Activated CD4-positive, alpha-beta T cell treated with anti-CD3 and anti-CD28 coated beads for 36 hours (primary cell): Measurements from ENCODE around the gene DLL1. TPM values are rescaled to one million over a fixed set of nuclear protein-coding genes. Genes with fewer than 3 reads are reported as not detected.

ENCODE experiments used
- ATAC-seq: fragments of 200-7000 bp; cut with Tn5 transposase; one replicate; pipeline ENCODE4 v1.10.0; 2021; ENCODE audit warnings: mild to moderate bottlenecking, moderate library complexity
- CTCF ChIA-PET: fragments of 350-600 bp; sonication (Branson Sonifier 250); formaldehyde crosslinking; loops from one replicate; lab custom pipeline; 2021; ENCODE audit warnings: antibody characterized with exemption; lab: Charles Lee
- POLR2A ChIA-PET: fragments of 350-600 bp; sonication (Branson Sonifier 250); formaldehyde crosslinking; loops from one replicate; lab custom pipeline; 2021; ENCODE audit warnings: antibody characterized with exemption, inconsistent platforms; lab: Charles Lee
- DNase-seq: peaks from one replicate; pipeline ENCODE4 v3.0.0-alpha.2; 2020
- H3K27ac Mint-ChIP-seq: one replicate; pipeline ENCODE4 v1.8.0; 2021; ENCODE audit warnings: mixed read lengths
- H3K27me3 Mint-ChIP-seq: one replicate; pipeline ENCODE4 v1.8.0; 2021; ENCODE audit warnings: mixed read lengths
- H3K36me3 Mint-ChIP-seq: one replicate; pipeline ENCODE4 v1.8.0; 2021; ENCODE audit warnings: low read depth, mixed read lengths
- H3K4me1 Mint-ChIP-seq: one replicate; pipeline ENCODE4 v1.8.0; 2021; ENCODE audit warnings: mixed read lengths
- H3K4me3 Mint-ChIP-seq: one replicate; pipeline ENCODE4 v1.8.0; 2021; ENCODE audit warnings: mild to moderate bottlenecking, moderate library complexity, mixed read lengths
- H3K9me3 Mint-ChIP-seq: one replicate; pipeline ENCODE4 v1.8.0; 2021; ENCODE audit warnings: low read depth, mixed read lengths
- intact Hi-C, 2 experiments: fragments of 100-400 bp; cut with DNase I in 1 of 2; cut with micrococcal nuclease in 1 of 2; formaldehyde crosslinking; loops; one replicate each; pipeline versions ENCODE4 v1.14.2 to v1.15.1; 2022 to 2024; cut with DNase I, micrococcal nuclease
- total RNA-seq, 2 experiments: library from RNA; stranded (reverse); gene quantifications; one replicate each; pipeline ENCODE4 v1.2.3, GENCODE V29; 2021

The DLL1 gene
- total RNA-seq, 2 experiments from 2014 or later: 0.54 to 0.91 TPM

- H3K9me3 Mint-ChIP-seq: peaks cover 5% of the 10 kb centered on the region
- H3K27me3 Mint-ChIP-seq: peaks cover 3% of the 10 kb centered on the region
- H3K36me3 Mint-ChIP-seq: peaks cover 3% of the 10 kb centered on the region
- ChIA-PET CTCF (interaction anchor here (0.8 kb wide), 1 partner anchor 504 kb away, joined by 4 read pairs; no protein-coding TSS in a partner anchor), POLR2A (no interaction called here)
- intact Hi-C loops: loop anchor here in 1 of 2 experiments (2.0 kb wide), 1 partner anchor 34 kb away; the partner anchor contains the start of gene FAM120B
- H3K4me1 Mint-ChIP-seq: peaks cover 19% of the 10 kb centered on the region
- DNase-seq: no peak
- H3K27ac Mint-ChIP-seq: no peak overlapping the region
- ATAC-seq: no peak
- H3K4me3 Mint-ChIP-seq: no peak overlapping the region
These were observed 17.7 kb downstream of the DLL1 start for GRCh38 chr6:170273191-170273590.

DNA sequence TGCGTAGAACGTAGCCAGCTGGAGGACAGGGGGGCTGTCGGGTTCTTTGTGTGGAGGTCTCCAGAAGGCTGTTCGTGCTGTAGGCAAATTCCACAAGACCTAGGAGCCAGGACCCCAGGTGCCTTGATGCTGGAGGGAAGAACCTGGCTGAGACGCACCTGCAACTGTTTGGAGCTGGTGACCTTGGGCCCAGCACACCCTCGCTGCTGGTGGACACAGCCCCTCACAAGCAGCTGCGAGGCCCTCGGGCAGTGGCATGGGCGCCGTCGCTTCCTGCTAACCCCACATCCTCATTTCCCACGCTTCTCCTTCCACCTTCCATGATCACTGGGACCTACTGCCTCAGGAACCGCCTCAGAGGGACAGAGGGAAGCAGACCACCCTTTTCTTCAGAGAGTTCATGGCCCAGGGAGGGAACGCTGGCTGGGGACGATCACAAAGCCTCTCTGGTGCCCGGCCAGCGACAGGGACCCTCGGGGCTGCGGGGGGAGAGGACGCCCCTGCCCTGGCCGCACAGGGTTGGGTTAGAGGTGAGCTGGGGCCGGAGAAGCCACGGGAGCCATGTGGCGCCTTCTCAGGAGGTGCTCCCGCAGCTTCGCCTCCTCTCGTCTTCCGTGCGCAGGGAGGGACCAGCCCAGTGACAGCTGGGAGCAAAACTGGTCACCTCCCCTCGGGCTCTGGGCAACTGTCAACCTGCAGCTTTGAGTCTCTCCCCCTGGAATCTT lies 18.4 kb downstream of the DLL1 start:
- Mint-ChIP-seq H3K36me3 (peaks cover 3% of the 10 kb centered on the region), H3K4me3 (peak overlapping the region; percentile 66), H3K27me3 (peaks cover 3% of the 10 kb centered on the region), H3K9me3 (peaks cover 5% of the 10 kb centered on the region), H3K4me1 (peaks cover 14% of the 10 kb centered on the region), H3K27ac (peak overlapping the region; percentile 83)
- DNase-seq (no peak), ATAC-seq (no peak)
- intact Hi-C loops: loop anchor here (1.0 to 2.0 kb wide), 3 partner anchors 20 to 34 kb away; partner anchors contain the start of gene FAM120B (in 2 of the 2)
- CTCF ChIA-PET: interaction anchor here (1.4 kb wide), 1 partner anchor 22 kb away, joined by 4 read pairs; no protein-coding TSS in a partner anchor
- POLR2A ChIA-PET: interaction anchor here (0.6 kb wide), 1 partner anchor 32 kb away, joined by 4 read pairs; no protein-coding TSS in a partner anchor

DNA sequence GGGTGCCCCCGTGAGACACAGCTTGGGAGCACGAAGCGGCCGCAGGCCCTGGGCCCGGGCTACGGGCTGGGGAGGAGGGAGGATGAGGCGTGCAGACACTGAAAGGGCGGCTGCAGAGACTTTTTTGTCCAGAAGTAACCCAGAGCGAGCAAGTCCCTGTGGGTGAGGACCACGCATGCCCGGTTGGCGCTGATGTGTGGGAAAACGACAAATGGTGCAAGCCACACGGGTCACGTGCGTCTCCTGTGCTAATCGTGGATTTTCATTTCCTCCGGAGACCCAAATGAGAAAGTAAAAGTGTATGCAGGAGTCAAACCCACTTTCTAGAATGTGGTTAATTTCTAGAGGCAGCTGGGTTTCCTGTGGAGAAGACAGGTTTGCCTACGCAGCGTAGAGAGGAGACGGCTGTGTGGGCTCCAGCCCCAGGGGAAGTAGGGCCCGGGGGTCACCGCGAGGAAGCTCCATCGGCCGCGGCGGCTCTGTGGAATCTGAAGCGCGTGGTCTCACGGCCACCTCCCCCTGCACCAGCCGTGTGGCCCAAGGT lies 19.0 kb downstream of the DLL1 start:
- peaks cover 14% of the 10 kb centered on the region for H3K4me1 Mint-ChIP-seq
- H3K4me3 Mint-ChIP-seq: peak overlapping the region; percentile 66
- peaks cover 3% of the 10 kb centered on the region for H3K36me3 Mint-ChIP-seq
- POLR2A ChIA-PET: interaction anchor here (0.6 kb wide), 1 partner anchor 32 kb away, joined by 4 read pairs; no protein-coding TSS in a partner anchor
- peaks cover 4% of the 10 kb centered on the region for H3K9me3 Mint-ChIP-seq
- ATAC-seq (peak; percentile 95), DNase-seq (peak; percentile 88)
- intact Hi-C loops: loop anchor here (1.0 to 2.0 kb wide), 3 partner anchors 20 to 35 kb away; partner anchors contain the start of gene FAM120B (in 2 of the 2)
- H3K27me3 Mint-ChIP-seq: peaks cover 3% of the 10 kb centered on the region
- CTCF ChIA-PET: interaction anchor here (1.4 kb wide), 1 partner anchor 23 kb away, joined by 4 read pairs; no protein-coding TSS in a partner anchor
- peak overlapping the region; percentile 83 for H3K27ac Mint-ChIP-seq

GRCh38 chr6:170270984-170271593 lies 19.8 kb downstream of the DLL1 start:
- H3K27ac Mint-ChIP-seq: peak overlapping the region; percentile 83

DNA sequence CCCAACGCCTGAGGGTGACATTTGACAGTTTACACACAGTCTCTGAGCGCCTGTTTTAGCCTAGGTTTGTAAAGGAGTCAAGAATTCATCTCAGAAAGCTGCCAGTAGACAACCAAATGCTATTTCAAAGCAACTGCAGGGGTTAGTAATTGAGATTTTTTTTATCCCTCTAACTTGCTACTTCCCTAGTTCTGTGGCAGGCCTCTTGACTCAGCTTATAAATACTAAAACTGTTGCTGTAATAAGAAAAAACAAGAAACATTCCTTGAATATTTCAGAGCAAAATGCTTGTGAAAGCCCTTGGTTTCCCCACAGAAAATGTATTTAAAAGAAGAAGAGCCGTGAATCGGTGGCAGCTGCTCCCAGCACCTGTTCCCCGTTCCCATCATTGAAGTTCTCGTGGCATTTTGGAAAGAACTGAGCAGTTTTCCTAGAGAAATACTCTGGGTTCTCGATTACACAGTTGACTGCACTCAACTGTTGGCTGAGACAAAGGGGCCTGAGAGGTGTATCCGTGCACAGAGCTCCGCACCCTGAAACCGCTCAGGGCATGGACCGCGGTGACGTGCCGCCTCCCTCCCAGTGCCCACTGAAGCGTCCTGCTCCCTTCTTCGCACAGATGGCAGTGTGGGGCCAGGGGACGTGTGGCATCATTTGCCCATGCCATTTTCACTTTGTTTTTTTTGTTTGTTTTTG lies 20.9 kb downstream of the DLL1 start:
- intact Hi-C loops: no loop called here

More at GRCh38 chr6:170270984-170271593, 19.8 kb downstream of the DLL1 start:
- intact Hi-C loops: no loop called here
- peak overlapping the region; percentile 66 for H3K4me3 Mint-ChIP-seq
- H3K36me3 Mint-ChIP-seq: peaks cover 3% of the 10 kb centered on the region
- no peak for DNase-seq
- peaks cover 3% of the 10 kb centered on the region for H3K27me3 Mint-ChIP-seq
- CTCF ChIA-PET: no interaction called here
- POLR2A ChIA-PET: no interaction called here
- ATAC-seq: no peak
- peaks cover 14% of the 10 kb centered on the region for H3K4me1 Mint-ChIP-seq
- H3K9me3 Mint-ChIP-seq: peaks cover 4% of the 10 kb centered on the region

DNA sequence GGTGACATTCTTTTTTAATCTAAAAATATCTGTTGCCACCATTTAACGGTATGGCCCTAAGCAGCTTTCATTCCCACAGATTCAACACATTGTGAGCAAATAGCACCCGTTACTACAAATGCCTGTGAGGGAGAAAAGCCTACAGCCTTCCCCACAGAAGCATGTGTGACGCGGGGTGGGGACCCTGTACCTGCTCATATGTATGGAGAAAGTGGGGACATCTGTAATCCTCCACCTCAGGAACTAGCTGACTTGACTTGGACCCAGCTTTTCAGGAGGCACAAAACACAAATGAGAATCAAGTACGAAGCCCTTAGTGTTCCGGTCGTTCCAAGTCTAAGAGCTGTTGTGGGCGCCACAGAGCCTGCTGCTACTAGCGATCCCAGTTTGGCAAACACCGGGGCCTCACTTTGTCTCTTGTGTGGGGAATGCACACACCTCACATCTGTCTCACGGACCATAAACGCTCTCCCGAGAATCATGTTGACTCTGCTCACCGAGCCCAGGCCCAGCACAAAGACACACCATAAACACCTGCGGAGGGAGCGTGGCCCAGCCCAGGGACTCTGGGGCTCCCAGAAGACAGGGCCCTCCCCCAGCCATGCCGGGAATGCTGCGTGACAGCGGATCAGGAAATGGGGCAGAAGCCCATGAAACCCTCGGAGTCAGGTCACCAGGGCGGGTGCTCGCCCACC lies 21.6 kb downstream of the DLL1 start:
- no peak overlapping the region for H3K4me3 Mint-ChIP-seq
- DNase-seq (no peak), ATAC-seq (no peak)
- H3K36me3 Mint-ChIP-seq: peaks cover 3% of the 10 kb centered on the region
- intact Hi-C loops: no loop called here
- H3K27ac Mint-ChIP-seq: no peak overlapping the region
- POLR2A ChIA-PET: no interaction called here
- peaks cover 3% of the 10 kb centered on the region for H3K27me3 Mint-ChIP-seq
- peaks cover 14% of the 10 kb centered on the region for H3K4me1 Mint-ChIP-seq
- H3K9me3 Mint-ChIP-seq: peaks cover 4% of the 10 kb centered on the region
- CTCF ChIA-PET: no interaction called here

More for the DNA sequence above, 20.9 kb downstream of the DLL1 start:
- CTCF ChIA-PET: no interaction called here
- DNase-seq (no peak), ATAC-seq (no peak)
- Mint-ChIP-seq H3K4me1 (peaks cover 14% of the 10 kb centered on the region), H3K27ac (no peak overlapping the region), H3K4me3 (no peak overlapping the region), H3K36me3 (peaks cover 3% of the 10 kb centered on the region), H3K9me3 (peaks cover 4% of the 10 kb centered on the region), H3K27me3 (peaks cover 3% of the 10 kb centered on the region)
- POLR2A ChIA-PET: no interaction called here

- DNase-seq (no peak), ATAC-seq (no peak)
- Mint-ChIP-seq H3K27me3 (no peaks in the 10 kb centered on the region), H3K4me3 (no peak overlapping the region), H3K9me3 (peaks cover under 1% of the 10 kb centered on the region), H3K36me3 (no peaks in the 10 kb centered on the region), H3K4me1 (peaks cover 14% of the 10 kb centered on the region), H3K27ac (no peak overlapping the region)
- ChIA-PET CTCF (no interaction called here), POLR2A (no interaction called here)
- intact Hi-C loops: no loop called here
These were observed 22.4 kb downstream of the DLL1 start for GRCh38 chr6:170268216-170269129.

GRCh38 chr6:170267688-170268087 lies 23.2 kb downstream of the DLL1 start:
- CTCF ChIA-PET: no interaction called here
- Mint-ChIP-seq H3K4me1 (peaks cover 12% of the 10 kb centered on the region), H3K27ac (no peak overlapping the region), H3K9me3 (no peaks in the 10 kb centered on the region), H3K36me3 (no peaks in the 10 kb centered on the region), H3K27me3 (peaks cover 3% of the 10 kb centered on the region), H3K4me3 (no peak overlapping the region)
- DNase-seq (no peak), ATAC-seq (no peak)
- POLR2A ChIA-PET: no interaction called here
- intact Hi-C loops: no loop called here

DNA sequence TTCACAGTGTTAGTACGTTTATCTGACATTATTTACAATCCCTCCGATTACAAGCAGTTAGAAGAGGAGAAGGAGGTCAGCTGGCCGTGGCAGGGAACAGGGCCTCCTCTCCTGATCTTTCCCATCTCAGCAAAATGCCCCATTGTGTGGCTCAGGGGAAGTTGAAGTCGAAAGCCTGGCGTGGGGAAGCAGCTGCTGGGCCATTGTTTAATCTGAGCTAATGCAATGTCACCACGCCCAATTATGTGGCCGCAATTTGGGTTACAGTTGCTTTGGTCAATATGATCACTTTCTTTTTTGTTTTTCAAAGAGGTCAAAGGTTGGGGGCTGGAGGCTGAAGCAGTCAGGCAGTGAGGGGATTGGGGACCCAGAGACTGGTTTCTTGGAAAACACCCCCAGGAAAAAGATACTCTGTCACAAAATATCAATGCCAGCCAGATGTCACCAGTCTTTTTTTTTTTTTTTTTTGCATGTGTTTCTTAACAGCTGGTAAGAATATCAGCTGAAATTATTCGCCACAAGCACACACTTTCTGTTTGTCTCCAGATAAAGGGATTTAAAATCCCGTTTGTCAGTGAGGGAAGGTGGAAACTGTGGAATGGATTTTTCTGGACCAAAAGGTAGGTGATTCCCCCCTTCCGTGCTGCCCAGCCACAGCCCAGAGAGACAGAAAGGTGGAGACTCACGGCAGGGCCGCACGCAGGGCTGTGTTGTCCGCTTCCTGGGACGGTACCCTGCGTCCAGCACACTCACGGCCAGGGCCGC lies 24.6 kb downstream of the DLL1 start:
- Mint-ChIP-seq H3K27ac (no peak overlapping the region), H3K27me3 (peaks cover 3% of the 10 kb centered on the region), H3K4me1 (peaks cover under 1% of the 10 kb centered on the region), H3K9me3 (no peaks in the 10 kb centered on the region), H3K36me3 (no peaks in the 10 kb centered on the region), H3K4me3 (no peak overlapping the region)
- DNase-seq: no peak
- CTCF ChIA-PET: interaction anchor here (0.6 kb wide), 2 partner anchors 26 to 434 kb away, joined by 3 to 4 read pairs; no protein-coding TSS in a partner anchor
- POLR2A ChIA-PET: no interaction called here
- no peak for ATAC-seq
- intact Hi-C loops: no loop called here
